ENCODE measurements around the gene TMEM80.

GRCh38 chr11:721247-721740, 25.7 kb downstream of the TMEM80 start:
- TF ChIP-seq CTCF (IDR thresholded peaks at IDR 0.05) (no peak), POLR2A (IDR thresholded peaks at IDR 0.05) (no peak), POLR2AphosphoS5 (IDR thresholded peaks at IDR 0.05) (no peak)
